ENCODE measurements around the gene SIVA1.
"Not testable (repeated sequence)": the region's sequence is repeated elsewhere in the genome, so short reads cannot be mapped to it uniquely, and the experiment has no call there.

The SIVA1 gene

GRCh38 chr14:104734991-104735779 is 17.8 kb upstream of the SIVA1 start:
- no peak for DNase-seq (ENCODE audit: low read depth in 2 of 2)

DNA sequence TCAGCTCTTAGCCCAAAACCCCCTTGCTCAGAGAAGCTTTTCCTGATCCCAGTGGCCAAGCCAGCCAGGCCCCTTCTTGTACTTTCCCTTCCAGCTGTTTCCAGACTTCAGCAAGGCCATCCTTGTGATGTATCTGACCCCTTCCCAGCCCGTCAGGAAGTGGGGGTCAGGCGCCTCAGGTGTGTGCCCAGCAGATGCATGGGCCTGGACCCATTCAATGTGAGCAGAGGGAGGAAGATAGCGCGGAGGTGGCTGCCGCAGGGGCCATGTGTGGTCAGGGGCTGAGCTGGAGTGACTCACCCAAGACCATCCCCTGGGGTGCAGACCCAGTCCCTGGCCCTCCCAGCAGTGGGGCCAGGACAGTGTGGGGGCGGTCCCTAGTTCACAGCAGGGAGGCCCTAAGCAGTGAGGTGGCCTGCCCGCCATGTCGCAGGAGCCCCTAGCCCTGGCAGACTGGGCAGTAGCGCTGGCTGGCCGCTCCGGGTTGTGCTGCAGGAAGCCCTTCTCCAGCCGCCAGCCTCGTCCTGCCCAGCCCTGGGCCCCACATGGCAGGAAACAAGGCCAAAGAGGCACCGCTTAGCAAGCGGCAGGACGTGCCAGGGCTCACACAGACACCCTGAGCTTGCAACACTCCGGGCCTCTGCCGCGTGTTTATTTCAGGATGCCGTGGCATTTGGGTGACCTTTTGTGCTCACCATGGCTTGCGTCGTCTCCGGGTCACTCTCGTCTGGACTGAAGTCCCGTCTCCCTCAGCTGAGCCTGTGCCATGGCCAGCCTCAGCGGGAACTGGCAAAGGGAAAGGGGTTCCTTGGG is 16.9 kb upstream of the SIVA1 start:
- no peak for DNase-seq (ENCODE audit: low read depth in 2 of 2)

DNA sequence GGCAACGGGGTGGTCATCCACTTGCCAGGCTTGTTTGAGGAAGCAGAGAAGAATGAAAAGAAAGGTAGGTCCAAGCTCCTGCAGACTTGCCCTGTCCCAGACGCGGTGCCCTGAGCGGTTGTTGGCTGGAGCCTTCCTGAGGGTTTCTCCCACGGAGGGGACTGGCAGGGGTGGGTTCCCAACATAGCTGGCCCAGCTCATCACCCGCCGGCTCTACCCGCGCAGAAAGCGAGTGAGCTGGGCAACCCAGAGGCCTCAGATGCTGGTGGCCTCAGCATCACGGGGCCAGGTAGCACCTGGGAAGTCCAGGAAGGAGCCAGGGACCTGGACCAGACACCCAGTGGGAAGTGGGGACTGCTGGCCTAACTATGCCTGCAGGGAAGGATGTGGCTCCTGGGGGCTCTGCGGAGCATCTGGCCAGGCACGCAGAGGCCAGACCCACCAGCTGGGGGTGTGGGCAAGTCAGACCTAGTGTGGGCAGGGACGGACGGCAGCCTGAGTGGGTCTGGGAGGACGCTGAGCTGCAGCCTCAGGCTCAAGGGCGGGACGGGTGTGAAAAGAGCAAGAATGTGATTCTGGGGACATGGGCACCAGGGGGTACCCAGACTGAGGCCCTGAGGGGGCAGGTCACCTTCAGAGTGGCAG is 14.4 kb upstream of the SIVA1 start:
- no peak for DNase-seq (ENCODE audit: low read depth in 2 of 2)

DNA sequence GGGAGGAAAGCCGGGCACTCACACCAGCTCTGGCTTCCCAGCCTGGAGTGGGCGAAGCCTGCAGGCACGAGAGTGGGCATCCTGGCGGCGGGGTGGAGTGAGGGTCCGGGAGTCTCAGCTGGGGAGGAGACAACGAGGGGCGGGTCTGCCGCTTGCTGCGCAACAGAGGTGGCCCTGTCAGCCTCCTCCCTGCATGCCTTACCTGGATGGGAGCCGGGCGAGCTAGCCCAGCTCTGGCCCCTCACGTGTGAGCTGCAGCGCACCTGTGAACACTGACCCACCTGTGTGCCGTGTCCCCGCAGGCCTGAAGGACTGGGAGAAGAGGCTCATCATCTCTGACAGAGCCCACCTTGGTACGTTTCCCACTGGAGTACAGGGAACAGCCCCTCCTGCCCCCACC is 13.9 kb upstream of the SIVA1 start:
- DNase-seq (ENCODE audit: low read depth in 2 of 2) = no peak

- no peak for DNase-seq (ENCODE audit: low read depth in 2 of 2)
Observed at GRCh38 chr14:104739546-104740516, 13.1 kb upstream of the SIVA1 start.

GRCh38 chr14:104741108-104741802 is 11.7 kb upstream of the SIVA1 start:
- no peak for DNase-seq (ENCODE audit: low read depth in 2 of 2)

GRCh38 chr14:104741803-104742251 is 11.1 kb upstream of the SIVA1 start:
- no peak for DNase-seq (ENCODE audit: low read depth in 2 of 2)

DNA sequence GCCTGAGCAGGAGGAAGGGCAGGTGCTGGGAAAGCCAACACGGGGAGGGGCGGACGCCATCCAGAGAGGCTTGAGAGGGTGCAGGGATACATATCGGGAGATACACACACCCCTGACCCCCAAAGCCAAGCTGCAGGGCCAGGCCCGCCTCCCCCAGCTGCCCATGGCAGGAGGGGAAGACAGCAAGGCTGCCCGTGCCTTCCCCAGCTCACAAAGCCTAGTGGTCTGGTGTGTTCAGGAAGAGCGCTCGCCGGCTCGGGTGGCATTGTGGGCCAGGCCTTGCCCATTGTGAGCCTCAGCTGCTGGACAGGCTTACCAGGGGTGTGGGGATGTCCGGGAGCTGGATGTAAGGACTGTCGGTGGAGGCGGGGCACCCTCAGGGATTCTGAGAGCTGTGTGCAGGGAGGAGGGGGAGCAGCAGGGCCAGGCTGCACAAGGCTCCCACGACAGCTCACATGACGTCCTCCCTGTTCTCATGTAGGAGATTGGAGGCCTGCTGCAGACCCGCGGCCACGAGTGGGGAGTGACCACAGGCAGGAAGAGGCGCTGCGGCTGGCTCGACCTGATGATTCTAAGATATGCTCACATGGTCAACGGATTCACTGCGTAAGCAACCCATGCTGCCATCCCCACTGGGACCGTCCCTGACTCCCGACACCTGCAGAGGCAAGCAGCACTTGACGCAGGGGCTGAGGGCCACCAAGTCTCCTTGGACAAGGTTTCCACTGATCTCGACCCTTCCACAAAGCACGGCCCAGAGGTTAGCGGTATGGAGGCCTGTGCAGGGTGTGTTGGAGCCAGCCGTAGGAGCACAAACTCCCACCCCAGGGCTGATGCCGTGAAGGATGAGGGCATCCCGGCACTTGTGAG is 10.1 kb upstream of the SIVA1 start:
- DNase-seq (ENCODE audit: low read depth in 2 of 2) = no peak

DNA sequence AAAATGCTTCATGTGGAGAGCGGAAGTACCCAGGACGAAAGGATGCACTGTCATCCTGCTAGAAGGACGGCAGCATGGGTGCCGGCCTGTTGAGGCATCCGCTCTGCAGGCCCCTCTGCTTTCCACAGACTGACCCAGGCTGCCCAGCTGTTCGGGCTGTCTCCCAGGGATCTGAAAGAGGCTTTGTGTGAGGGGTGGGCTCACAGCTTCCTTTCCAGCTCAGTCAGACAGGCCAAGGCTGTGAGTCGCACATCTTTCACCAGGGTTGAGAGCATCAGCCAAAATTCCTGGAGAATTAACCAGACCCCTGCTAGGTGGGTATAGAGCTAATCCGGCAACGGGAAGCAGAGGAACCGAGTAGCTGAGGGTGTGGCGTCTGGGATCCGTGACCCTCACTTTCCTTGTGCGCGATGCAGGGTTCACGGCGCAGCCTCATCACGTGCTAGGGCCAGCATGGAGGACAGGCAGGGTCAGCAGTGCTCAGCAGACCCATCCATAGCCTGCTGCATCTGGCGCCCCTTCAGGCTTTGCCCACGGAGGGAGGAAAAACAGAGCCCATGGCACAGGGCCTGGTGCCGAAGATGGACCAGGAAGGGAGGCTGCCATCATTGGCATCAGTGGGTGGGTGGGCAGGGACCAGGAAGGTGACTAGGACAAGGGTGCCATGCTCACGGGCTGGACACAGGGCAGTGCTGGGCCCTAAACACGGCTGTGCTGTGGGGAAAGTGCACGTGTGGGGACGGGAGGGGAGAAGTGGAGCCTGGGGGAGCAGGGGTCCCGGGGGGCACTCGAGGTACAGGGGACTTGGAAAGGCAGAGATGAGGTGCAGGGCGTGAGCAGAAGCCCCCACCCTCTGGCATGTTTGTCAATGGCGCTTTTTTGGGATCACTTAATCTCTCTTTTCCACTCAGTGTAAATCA is 9.2 kb upstream of the SIVA1 start:
- no peak for DNase-seq (ENCODE audit: low read depth in 2 of 2)

- no peak for DNase-seq (ENCODE audit: low read depth in 2 of 2)
Observed at GRCh38 chr14:104744484-104744883, 8.5 kb upstream of the SIVA1 start.

GRCh38 chr14:104745431-104745830 is 7.5 kb upstream of the SIVA1 start:
- DNase-seq (ENCODE audit: low read depth in 2 of 2) = no peak

DNA sequence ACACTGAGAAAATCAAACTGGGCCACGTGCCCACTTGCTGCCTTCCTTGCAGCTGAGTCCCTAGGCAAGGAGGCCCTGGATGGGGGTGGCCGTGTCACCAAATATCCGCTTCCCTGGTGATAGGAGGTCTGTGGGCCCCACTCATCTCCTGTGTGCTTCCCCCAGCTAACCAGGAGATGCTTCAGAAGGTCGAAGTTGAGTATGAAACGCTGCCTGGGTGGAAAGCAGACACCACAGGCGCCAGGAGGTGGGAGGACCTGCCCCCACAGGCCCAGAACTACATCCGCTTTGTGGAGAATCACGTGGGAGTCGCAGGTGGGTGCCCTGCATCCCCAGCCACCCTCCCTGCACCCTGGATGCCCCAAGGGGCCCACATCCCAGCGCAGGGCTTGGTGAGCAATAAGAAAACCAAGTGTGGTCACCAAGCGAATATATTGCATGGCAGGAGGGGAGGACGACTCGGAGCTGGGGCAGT is 6.8 kb upstream of the SIVA1 start:
- no peak for DNase-seq (ENCODE audit: low read depth in 2 of 2)

- no peak for DNase-seq (ENCODE audit: low read depth in 2 of 2)
Observed at GRCh38 chr14:104746934-104747481, 5.9 kb upstream of the SIVA1 start.

- DNase-seq (ENCODE audit: low read depth in 2 of 2) = no peak
Observed at GRCh38 chr14:104747876-104748275, 5.1 kb upstream of the SIVA1 start.

- DNase-seq (ENCODE audit: low read depth in 2 of 2) = no peak
Observed at GRCh38 chr14:104749111-104749649, 3.8 kb upstream of the SIVA1 start.

DNA sequence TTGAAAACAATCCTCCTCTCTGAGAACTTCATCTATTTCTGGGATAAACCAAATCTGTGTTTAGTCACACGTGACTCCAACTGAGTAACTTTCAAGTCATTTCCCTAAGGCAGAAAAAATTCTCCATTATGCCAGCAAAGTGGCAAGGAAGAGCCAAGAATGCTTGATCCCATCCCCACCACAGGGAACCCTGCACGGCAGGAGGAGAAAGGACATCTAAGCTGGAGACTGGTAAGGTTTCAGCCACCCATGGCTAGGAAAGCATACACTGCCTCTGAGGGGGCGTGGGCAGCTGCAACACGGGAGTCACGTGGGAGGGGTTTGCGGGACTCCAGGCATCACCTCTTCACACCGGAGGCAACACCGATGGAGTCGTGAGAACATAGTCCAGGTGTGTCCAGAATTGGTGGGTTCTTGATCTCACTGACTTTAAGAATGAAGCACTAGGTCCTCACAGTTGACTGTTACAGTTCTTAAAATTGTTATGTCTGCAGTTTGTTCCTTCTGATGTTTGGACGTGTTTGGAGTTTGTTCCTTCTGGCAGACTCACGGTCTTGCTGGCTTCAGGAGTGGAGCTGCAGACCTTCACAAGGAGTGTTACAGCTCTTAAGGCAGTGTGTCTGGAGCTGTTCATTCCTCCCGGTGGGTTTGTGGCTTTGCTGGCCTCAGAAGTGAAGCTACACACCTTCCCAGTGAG is 2.7 kb upstream of the SIVA1 start:
- no peak for DNase-seq (ENCODE audit: low read depth in 2 of 2)

DNA sequence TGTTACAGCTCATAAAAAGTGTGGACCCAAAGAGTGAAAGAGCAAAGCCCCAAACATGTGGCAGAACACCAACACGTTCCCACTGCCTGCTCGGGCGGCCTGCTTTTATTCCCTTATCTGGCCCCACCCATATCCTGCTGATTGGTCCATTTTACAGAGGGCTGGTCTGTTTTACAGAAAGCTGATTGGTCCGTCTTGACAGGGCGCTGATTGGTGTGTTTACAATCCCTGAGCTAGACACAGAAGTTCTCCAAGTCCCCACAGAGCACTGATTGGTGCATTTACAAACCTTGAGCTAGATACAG is 2.2 kb upstream of the SIVA1 start:
- DNase-seq (ENCODE audit: low read depth in 2 of 2) = not testable (repeated sequence)

Data from stimulated activated CD4-positive, alpha-beta T cell treated with anti-CD3 and anti-CD28 coated beads, Interleukin-15, amount 100 ng/mL, for 48 hours (primary cell).